HG02571 (cell line): ENCODE results near the gene KLHDC1.
"Not testable (repeated sequence)": the region's sequence is repeated elsewhere in the genome, so short reads cannot be mapped to it uniquely, and the experiment has no call there.

Experiments
- ATAC-seq: cut with Tn5 transposase; IDR thresholded peaks from one replicate; pipeline ENCODE4 v1.9.1; 2021; ENCODE audit warnings: mild to moderate bottlenecking, moderate library complexity; ENCODE audit not compliant: unreplicated experiment

KLHDC1 gene

DNA sequence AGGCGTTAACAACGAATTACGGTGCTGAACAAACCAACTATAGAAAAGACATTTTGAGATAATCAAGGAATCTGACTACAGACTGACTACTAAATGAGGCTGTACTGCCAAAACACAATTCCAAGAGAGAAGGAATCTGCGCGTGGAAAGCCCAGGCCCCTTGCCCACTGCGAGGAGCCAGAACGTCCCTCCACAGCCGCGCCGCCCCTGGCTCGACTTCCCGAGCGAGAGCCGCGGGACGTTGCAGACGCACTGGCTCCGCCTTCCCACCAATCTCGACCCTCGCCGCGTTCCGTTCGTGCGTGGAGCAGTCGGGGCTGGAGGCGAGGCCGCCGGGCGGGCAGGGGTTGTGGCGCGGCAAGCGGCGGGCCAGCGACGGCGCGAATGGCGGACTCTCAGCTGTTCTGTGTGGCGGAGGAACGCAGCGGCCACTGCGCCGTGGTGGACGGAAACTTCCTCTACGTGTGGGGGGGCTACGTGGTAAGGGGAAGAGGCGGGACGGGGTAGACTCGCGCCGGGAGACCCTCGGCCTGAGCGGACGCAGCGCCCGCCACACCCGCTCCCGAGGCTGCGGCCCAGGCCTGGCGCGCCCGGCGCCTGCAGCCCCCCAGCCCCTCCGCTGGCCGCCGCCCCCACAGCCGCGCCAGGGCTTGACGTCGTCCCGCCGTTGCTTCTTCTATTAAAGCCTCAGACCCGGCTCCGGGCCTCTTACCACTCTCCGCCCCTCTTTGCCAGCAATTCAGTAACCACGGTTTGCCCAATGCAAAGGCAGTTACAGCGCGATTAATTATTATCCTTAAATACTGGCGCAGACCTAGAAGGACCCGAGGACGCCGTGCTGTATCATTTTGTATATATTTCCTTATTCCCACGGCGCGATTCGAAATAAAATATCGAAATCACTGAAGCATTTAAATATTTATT, at the start of gene KLHDC1:
KLHDC1 (plus strand) TSS at position 310 of the 924 bp plus-strand sequence; CDS start at position 385, 75 bp downstream.
- ATAC-seq = peak; percentile 74

- ATAC-seq = no peak
These were observed 39.4 kb upstream of the KLHDC1 start for GRCh38 chr14:49653508-49653907.

DNA sequence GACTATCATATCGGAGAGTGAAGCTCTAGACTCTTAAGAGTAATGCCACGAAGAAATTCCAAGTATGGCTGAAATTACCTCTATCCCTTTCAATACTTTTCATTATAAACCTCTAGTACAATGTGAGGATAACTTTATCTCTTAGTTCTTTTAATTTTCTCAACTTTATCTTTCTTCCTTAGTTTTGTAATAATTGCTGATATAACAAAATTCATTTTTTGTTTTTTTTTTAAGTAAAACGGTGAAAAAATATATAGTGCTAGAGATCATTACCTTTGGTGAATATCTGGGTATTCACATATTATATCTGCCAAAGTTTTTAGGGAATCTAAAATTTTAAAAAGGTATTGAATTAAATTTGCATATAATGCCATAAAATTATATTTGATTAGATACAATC, 38.4 kb upstream of the KLHDC1 start:
- no peak for ATAC-seq

DNA sequence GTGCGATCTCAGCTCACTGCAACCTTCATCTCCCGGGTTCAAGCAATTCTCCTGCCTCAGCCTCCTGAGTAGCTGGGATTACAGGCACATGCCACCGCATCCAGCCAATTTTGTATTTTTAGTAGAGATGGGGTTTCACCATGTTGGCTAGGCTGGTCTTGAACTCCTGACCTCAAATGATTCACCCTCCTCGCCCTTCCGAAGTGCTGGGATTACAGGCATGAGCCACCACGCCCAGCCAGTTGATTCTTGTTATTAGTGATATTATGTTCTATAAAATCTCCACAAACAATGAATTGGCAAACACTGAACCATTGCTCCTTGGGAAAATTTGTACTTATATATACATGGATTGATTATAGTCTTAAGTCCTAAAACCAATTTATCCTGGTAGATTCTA, 35.4 kb upstream of the KLHDC1 start:
- ATAC-seq = not testable (repeated sequence)

DNA sequence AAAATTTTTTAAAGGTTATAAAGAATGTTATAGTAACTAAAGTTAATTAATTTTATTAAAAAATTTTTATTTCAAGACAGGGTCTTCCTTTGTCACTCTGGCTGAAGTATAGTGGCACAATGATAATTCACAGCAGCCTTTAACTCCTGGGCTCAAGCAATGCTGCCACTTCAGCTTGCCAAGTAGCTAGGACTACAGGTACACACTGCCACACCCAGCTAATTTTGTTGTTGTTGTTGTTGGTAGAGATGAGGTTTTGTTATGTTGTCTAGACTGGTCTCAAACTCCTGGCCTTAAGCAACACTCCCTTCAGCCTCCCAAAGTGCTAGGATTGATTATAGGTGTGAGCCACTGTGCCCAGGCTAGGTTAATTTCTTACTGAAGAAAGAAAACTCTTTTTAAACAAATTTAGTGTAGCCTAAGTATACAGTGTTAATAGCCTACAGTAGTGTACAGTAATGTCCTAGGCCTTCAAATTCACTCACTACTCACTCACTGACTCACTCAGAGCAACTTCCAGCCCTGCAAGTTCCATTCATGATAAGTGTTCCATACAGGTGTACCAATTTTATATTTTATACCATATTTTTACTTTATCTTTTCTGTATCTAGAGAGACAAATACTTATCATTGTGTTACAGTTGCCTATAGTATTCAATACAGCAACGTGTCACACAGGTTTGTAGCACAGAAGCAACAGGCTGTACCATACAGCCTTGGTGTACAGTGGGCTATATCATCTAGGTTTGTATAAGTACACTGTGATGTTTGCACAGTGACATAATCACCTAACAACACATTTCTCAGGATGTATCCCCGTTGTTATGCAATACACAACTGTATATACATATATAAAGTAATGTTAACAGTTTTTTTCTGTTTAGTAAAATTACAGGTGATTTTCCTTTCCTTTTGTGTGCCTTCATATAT, 33.1 kb upstream of the KLHDC1 start:
- ATAC-seq = no peak

DNA sequence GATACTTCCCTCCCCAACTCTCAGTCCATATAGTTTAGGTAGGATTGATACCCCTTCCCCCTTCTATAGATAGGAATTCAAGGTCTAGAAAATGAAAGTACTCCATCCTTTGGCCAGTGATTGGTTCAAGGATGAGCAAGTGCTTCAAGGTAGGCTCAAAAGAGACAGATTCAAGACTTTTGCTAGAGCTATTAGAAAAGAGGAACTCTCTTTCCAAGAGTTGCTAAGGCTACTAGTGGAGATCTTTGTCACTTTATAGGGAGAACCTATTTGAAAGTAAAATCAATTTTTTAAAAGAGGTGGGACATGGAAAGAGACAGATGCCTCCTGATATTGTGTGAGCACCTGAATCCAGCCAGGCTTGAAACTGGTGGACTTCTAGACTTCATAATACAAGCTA, 22.4 kb upstream of the KLHDC1 start:
- ATAC-seq = no peak

GRCh38 chr14:49673586-49673985, 19.3 kb upstream of the KLHDC1 start:
- no peak for ATAC-seq

DNA sequence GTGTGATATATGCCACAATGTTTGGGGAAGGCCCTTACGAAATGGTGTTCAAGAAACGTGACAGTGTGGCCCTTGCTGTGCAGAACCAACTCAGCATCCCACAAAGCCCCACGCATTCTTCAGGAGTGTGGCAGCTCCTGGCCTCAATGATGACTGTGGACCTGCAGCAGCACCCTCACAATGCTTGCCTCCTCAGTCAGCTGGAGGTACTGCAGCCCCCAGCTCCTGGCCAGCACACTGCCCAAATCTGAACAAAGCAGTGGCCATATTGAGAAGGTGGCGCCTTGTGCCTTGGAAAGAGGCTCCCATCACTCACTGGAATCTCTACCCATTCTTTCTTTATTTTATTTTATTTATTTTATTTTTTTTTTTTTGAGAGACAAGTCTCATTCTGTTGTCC, 15.3 kb upstream of the KLHDC1 start:
- ATAC-seq = no peak

DNA sequence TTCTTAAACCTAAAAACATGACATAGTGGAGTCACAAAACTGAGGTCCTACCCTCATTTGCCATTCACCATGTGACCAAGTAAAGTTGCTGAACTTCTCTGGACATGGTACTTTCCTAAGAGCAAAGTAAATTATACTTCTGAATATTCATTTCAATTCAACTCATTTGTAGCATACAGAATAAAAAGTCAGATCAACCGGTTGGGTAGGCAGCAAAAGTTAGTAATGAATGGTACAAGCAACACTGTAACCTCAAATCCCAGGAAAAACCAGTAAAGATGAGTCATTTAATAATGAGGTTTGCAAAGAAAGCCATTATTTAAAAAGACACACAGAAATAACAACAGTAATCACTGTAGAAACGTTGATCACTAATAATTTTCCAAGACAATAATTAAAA, 13.6 kb upstream of the KLHDC1 start:
- no peak for ATAC-seq

GRCh38 chr14:49686425-49686824, 6.5 kb upstream of the KLHDC1 start:
- no peak for ATAC-seq

DNA sequence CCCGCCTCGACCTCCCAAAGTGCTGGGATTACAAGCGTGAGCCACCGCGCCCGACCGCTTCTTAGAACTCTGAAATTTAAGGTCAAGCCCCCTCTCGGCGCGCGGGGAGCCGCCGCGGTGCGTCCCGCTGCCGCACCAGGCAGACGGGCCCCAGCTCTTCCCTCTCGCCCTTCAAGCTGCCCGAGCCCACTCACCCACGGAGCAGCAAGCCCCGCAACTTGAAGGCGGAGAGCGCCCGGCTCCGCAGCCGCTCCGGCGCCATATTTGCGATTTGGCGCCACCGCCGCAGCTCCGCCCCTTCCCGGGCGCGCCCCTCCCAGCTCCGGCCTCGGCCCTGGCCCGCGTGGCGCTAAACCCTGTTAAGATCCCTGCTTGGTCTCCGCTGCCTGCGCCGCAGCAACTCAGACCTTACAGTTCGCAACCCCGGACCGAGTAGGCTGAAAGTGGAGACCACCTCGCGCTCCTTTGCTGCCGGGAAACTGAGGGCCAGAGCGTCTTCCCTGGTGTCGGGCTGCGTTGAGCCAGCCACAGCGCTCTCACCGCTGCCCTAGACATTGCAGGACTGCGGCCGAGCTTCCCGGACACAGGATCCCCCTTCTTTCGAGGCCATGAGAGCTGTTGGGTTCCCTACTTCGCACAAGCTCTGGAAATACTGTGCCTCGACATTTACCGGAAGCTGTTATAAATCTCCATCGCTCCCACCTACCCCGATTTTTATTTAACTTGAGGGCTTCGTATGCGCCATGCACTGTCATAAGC, 4.8 kb upstream of the KLHDC1 start, which contains the start of gene POLE2:
POLE2 (minus strand) TSS at position 273 of the 759 bp plus-strand sequence; CDS start at position 262, 11 bp downstream.
- peak; percentile 73 for ATAC-seq

DNA sequence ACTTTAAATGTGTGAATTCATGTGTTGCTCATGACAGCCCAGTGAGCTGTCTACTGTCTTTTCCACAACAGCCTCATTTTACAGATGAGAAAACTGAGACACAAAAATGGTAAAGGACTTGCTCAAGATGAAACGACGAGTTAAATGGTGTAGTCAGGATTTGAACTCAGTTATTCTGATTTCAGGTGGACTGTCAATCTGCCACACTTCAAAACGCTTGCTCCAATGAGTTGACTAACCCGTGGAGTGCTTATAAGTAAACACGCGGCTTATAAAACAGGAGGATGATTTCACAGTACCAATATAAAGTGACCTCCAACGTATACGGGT, 4.3 kb upstream of the KLHDC1 start:
- ATAC-seq = no peak

DNA sequence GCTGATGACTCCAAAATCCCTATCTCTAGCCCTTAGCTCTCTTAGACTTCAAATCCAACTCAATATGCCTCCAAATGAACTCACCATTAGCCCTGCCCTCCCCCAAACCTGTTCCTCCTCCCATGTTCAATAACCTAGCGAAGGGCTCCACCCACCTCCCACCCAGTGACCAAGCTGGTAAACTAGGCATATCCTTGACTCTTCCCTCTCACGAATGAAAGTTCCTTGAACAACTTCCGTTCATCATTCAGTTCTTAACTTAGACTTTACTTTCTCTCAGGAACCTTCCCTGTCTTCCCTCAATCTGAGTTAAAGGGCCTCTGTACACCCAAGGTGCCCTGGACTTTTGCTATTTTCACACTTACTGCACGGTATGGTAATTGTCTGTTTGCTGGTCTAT, 1.9 kb upstream of the KLHDC1 start:
- no peak for ATAC-seq

- no peak for ATAC-seq
These were observed 645 bp upstream of the KLHDC1 start for GRCh38 chr14:49692193-49692757.

GRCh38 chr14:49693735-49694124, 810 bp downstream of the KLHDC1 start:
- not testable (repeated sequence) for ATAC-seq

DNA sequence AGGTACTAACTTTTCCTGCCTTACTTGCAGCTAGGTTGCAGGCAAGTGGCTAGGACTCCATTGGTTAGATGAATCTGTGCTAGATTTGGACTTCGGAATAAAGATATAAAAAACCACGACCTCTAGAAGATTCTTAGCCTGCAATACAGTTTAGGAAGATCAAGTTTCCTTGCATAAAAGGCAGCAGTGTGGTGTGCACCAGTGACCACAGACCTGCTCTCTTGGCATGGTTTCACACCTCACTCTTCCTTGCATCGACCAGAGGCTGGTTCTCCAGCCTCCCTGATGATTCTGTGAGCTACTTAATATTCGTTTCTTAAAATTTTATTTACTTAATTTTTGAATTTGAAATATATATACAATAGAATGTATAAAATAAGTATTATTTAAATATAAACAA, 9.8 kb downstream of the KLHDC1 start:
- no peak for ATAC-seq

DNA sequence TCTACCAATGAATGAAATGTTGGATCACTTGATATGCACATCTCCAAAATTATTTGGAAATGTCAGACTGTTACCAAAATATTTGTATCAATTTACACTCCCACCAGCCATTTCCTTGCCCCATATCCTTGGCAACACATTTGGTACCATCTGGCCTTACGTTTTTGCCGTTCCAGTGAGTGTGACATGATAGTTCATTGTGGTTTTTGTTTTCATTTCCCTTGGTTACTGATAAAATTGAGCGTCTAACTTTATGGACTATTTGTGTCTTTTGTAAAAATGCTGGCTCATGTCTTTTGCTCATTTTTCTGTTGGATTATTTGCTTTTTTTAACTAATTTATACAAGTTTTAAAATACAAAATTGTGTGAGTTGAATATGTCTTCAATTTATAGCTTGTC, 11.0 kb downstream of the KLHDC1 start:
- ATAC-seq = no peak

DNA sequence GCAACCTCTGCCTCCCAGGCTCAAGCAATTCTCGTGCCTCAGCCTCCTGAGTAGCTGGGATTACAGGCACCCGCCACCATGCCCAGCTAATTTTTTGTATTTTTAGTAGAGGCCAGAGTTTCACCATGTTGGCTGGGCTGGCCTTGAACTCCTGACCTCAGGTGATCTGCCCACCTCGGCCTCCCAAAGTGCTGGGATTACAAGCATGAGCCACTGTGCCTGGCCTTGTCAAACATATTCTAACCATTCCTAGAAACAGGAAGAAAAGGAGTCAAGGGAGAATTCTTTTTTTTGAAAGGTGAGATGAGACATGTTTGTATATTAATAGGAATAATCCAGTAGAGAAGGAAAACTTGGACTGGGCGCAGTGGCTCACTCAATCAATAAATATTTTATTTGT, 11.6 kb downstream of the KLHDC1 start:
- ATAC-seq = not testable (repeated sequence)

- ATAC-seq = not testable (repeated sequence)
These were observed 18.1 kb downstream of the KLHDC1 start for GRCh38 chr14:49710993-49711392.

DNA sequence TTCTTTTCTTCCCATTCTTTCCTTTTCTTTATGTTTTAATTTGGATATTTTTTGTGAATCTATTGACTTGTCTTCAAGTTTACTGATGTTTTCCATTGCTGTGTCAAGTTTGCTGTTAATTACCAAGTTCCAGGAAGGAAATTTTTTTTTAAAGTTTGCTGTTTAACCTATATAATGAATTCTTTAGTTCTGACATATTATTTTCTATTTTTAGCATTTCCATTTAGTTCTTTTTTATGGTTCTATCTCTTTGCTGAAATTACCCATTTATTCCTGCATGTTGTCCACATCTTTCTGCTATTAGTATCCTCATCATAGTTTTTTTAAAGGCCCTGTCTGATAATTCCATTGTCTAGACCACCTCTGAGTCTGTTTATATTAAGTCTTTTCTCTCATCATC, 27.8 kb downstream of the KLHDC1 start:
- ATAC-seq = no peak
